Frontal cortex (tissue), 4 donors: ENCODE results near the gene ADK. TPM values are rescaled to one million over a fixed set of nuclear protein-coding genes. Genes with fewer than 3 reads are reported as not detected.
"Not testable (repeated sequence)": the region's sequence is repeated elsewhere in the genome, so short reads cannot be mapped to it uniquely, and the experiment has no call there.

Experiments used
- DNase-seq, 2 donors: peaks; one replicate each; pipeline ENCODE4 v3.0.0; 2012; ENCODE audit warnings: low spot score in 2 of 2
- FAIRE-seq: peaks from 2 replicates; lab custom pipeline; 2012; peaks lifted over from hg19 to GRCh38; lab: Jason Lieb, UNC
- total RNA-seq: library from RNA; depleted of rRNA; stranded (reverse); fragments of >200 nt; gene quantifications from one replicate; pipeline ENCODE4 v1.2.3, GENCODE V29; 2014
- donor health status: control.
- donor health status: control.
- donor health status: control.

Gene ADK
- total RNA-seq, 1 donor from 2014 or later, result 25.3 TPM

- DNase-seq (no peak), FAIRE-seq (no peak)
Measured at GRCh38 chr10:74330646-74331045, 179.6 kb downstream of the ADK start.

GRCh38 chr10:74332398-74332797 is 181.4 kb downstream of the ADK start:
- no peak for DNase-seq
- FAIRE-seq, result no peak

GRCh38 chr10:74333174-74333573 is 182.2 kb downstream of the ADK start:
- FAIRE-seq, result no peak
- DNase-seq, result no peak

- DNase-seq (no peak), FAIRE-seq (no peak)
Measured at GRCh38 chr10:74334221-74334620, 183.2 kb downstream of the ADK start.

GRCh38 chr10:74335501-74335900 is 184.5 kb downstream of the ADK start:
- FAIRE-seq, result no peak
- no peak for DNase-seq

GRCh38 chr10:74337330-74338016 is 186.5 kb downstream of the ADK start:
- DNase-seq, result no peak
- FAIRE-seq, result no peak

- no peak for FAIRE-seq
Measured at GRCh38 chr10:74342991-74343390, 192.0 kb downstream of the ADK start.

GRCh38 chr10:74343804-74344203 is 192.8 kb downstream of the ADK start:
- DNase-seq (no peak), FAIRE-seq (no peak)

More at GRCh38 chr10:74342991-74343390, 192.0 kb downstream of the ADK start:
- DNase-seq, result no peak

- FAIRE-seq (no peak), DNase-seq (no peak)
Measured at GRCh38 chr10:74344306-74344705, 193.3 kb downstream of the ADK start.

- FAIRE-seq (no peak), DNase-seq (no peak)
Measured at GRCh38 chr10:74347522-74347921, 196.5 kb downstream of the ADK start.

- FAIRE-seq, DNase-seq: not testable (repeated sequence)
Measured at GRCh38 chr10:74353021-74353420, 202.0 kb downstream of the ADK start.

- FAIRE-seq (no peak), DNase-seq (no peak)
Measured at GRCh38 chr10:74361678-74362077, 210.7 kb downstream of the ADK start.

GRCh38 chr10:74363727-74364126 is 212.7 kb downstream of the ADK start:
- FAIRE-seq, result no peak
- DNase-seq, result no peak

- FAIRE-seq (no peak), DNase-seq (no peak)
Measured at GRCh38 chr10:74365109-74365508, 214.1 kb downstream of the ADK start.

GRCh38 chr10:74371696-74372095 is 220.7 kb downstream of the ADK start:
- FAIRE-seq (no peak), DNase-seq (no peak)

GRCh38 chr10:74373059-74373458 is 222.0 kb downstream of the ADK start:
- FAIRE-seq (no peak), DNase-seq (no peak)

GRCh38 chr10:74377476-74377875 is 226.5 kb downstream of the ADK start:
- no peak for FAIRE-seq
- DNase-seq, result no peak

GRCh38 chr10:74379474-74379873 is 228.5 kb downstream of the ADK start:
- DNase-seq (no peak), FAIRE-seq (no peak)

GRCh38 chr10:74380795-74381194 is 229.8 kb downstream of the ADK start:
- FAIRE-seq, result peak; percentile 71
- no peak for DNase-seq

GRCh38 chr10:74381291-74381853 is 230.4 kb downstream of the ADK start:
- FAIRE-seq (no peak), DNase-seq (no peak)

GRCh38 chr10:74382663-74383062 is 231.6 kb downstream of the ADK start:
- no peak for FAIRE-seq
- DNase-seq, result no peak

- DNase-seq, result no peak
- FAIRE-seq, result no peak
Measured at GRCh38 chr10:74383642-74384041, 232.6 kb downstream of the ADK start.
